Activated T-cell treated with anti-CD3 and anti-CD28 coated beads, Interleukin-2, amount 50 U/mL, for 72 hours (primary cell): Measurements from ENCODE around the gene SLAMF1. TPM values are rescaled to one million over a fixed set of nuclear protein-coding genes. Genes with fewer than 3 reads are reported as not detected.
A peak's percentile ranks its signal among the peaks of the same experiment; 100 is the strongest.

Experiments
- ATAC-seq, 2 donors: fragments of 150-1000 bp; cut with Tn5 transposase; replicated peaks in 1 of 2; 2 replicates each; pipeline ENCODE4 v1.10.0; 2021; ENCODE audit warnings: moderate library complexity in 2 of 2, mild to moderate bottlenecking in 1 of 2
- DNase-seq, 2 donors: peaks; one replicate each; pipeline ENCODE4 v3.0.0; 2021 to 2022; ENCODE audit warnings: mixed read lengths in 1 of 2
- H3K27ac Mint-ChIP-seq: one replicate; pipeline ENCODE4 v1.8.0; 2022; ENCODE audit warnings: mild to moderate bottlenecking, moderate library complexity, mixed read lengths
- H3K27me3 Mint-ChIP-seq: one replicate; pipeline ENCODE4 v1.8.0; 2022; ENCODE audit warnings: low read depth, mixed read lengths
- H3K36me3 Mint-ChIP-seq, 2 donors: one replicate each; pipeline ENCODE4 v1.8.0; 2022; ENCODE audit warnings: mixed read lengths in 2 of 2, mild to moderate bottlenecking in 1 of 2; ENCODE audit not compliant: insufficient read depth in 2 of 2
- H3K4me1 Mint-ChIP-seq: one replicate; pipeline ENCODE4 v1.8.0; 2022; ENCODE audit warnings: low read depth, mixed read lengths
- H3K4me3 Mint-ChIP-seq, 2 donors: one replicate each; pipeline ENCODE4 v1.8.0; 2022; ENCODE audit warnings: mild to moderate bottlenecking in 2 of 2, mixed read lengths in 2 of 2, moderate library complexity in 2 of 2
- H3K9me3 Mint-ChIP-seq, 2 donors: one replicate each; pipeline ENCODE4 v1.8.0; 2022; ENCODE audit warnings: mixed read lengths in 2 of 2
- total RNA-seq, 2 donors: library from RNA; stranded (reverse); gene quantifications; one replicate each; pipeline ENCODE4 v1.2.3, GENCODE V29; 2022

The SLAMF1 gene
- total RNA-seq, 2 donors from 2014 or later: 81.4 to 134 TPM

- peaks cover 22 to 35% of the 10 kb centered on the region in 2 donors for H3K36me3 Mint-ChIP-seq
- no peak for DNase-seq
Measured at GRCh38 chr1:160608941-160609340, 37.9 kb downstream of the SLAMF1 start.

DNA sequence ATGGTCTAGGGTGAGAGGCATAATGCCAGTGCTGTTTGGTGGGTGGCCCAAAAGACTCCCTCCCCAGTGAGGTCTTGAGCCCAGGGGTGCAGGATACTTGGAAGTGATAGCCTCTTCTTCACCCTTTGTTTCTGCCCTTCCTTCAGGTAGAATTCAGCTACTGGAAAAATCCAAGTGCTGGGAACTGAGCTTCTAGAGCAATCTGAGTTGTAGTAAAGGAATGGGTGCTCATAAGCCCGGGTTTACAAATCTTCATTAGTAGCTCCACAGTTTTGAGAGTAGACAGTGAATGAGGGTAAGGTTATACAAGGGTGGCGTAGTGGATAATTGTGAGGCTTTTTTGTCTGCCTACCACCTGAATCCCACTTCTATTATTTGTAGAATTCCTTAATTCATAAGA, 38.3 kb downstream of the SLAMF1 start:
- peaks cover 20 to 32% of the 10 kb centered on the region in 2 donors for H3K36me3 Mint-ChIP-seq
- DNase-seq (no peak), ATAC-seq (peak in 1 of 2 donors; percentile 18)
- H3K9me3 Mint-ChIP-seq: peaks cover 0 to 2% of the 10 kb centered on the region in 2 donors
- peaks cover 72% of the 10 kb centered on the region for H3K4me1 Mint-ChIP-seq
- peak overlapping the region; percentile 88 for H3K27ac Mint-ChIP-seq
- peak overlapping the region in 1 of 2 donors; percentile 1 for H3K4me3 Mint-ChIP-seq
- H3K27me3 Mint-ChIP-seq: no peaks in the 10 kb centered on the region

More at GRCh38 chr1:160608941-160609340, 37.9 kb downstream of the SLAMF1 start:
- Mint-ChIP-seq H3K4me3 (peak overlapping the region in 1 of 2 donors; percentile 21), H3K27me3 (no peaks in the 10 kb centered on the region), H3K9me3 (peaks cover 0 to 2% of the 10 kb centered on the region in 2 donors), H3K27ac (peak overlapping the region; percentile 88), H3K4me1 (peaks cover 75% of the 10 kb centered on the region)
- no peak for ATAC-seq

GRCh38 chr1:160608057-160608456, 38.8 kb downstream of the SLAMF1 start:
- DNase-seq (no peak), ATAC-seq (peak in 1 of 2 donors; percentile 18)
- H3K9me3 Mint-ChIP-seq: peaks cover 2 to 3% of the 10 kb centered on the region in 2 donors
- H3K27ac Mint-ChIP-seq: peak overlapping the region; percentile 88
- H3K4me1 Mint-ChIP-seq: peaks cover 68% of the 10 kb centered on the region
- H3K27me3 Mint-ChIP-seq: no peaks in the 10 kb centered on the region
- H3K36me3 Mint-ChIP-seq: peaks cover 21 to 29% of the 10 kb centered on the region in 2 donors
- H3K4me3 Mint-ChIP-seq: peak overlapping the region in 1 of 2 donors; percentile 28

- H3K4me3 Mint-ChIP-seq: peak overlapping the region in 1 of 2 donors; percentile 65
- peak overlapping the region; percentile 88 for H3K27ac Mint-ChIP-seq
- H3K4me1 Mint-ChIP-seq: peaks cover 64% of the 10 kb centered on the region
- peaks cover 22 to 29% of the 10 kb centered on the region in 2 donors for H3K36me3 Mint-ChIP-seq
- DNase-seq (no peak), ATAC-seq (peak in 1 of 2 donors; percentile 18)
- no peaks in the 10 kb centered on the region for H3K27me3 Mint-ChIP-seq
- peaks cover 4 to 7% of the 10 kb centered on the region in 2 donors for H3K9me3 Mint-ChIP-seq
Measured at GRCh38 chr1:160607672-160608032, 39.2 kb downstream of the SLAMF1 start.

DNA sequence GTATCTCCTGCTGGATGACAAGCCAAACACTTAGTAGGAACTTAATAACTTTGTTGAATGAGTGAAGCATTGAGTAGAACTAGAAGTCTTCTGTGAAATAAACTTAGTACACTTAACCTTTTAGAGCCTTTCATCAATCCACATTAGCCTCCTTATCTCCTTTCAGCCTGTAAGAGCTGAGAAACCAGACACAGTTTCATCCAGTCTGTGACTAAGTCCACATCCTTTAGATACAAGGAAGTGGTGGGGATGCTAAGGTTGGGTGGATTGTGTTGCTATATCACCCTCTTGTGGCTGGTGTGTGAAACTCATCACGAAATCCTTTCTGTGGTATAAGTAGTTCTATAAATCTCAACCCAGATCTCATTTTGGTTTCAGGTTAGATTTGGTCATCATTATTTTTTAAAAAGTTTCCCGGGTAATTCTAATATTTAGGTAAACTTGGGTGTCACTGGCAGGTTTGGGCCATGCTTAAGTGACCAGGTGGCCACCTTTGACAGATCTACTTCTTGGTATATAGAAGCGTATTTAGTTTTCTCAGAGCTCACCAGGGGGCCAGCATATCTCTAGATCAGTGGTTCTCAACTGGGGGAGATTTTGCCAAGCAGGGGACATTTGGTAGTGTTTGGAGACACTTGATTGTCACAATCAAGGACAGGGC, 39.7 kb downstream of the SLAMF1 start:
- H3K27me3 Mint-ChIP-seq: no peaks in the 10 kb centered on the region
- H3K36me3 Mint-ChIP-seq: peaks cover 21 to 31% of the 10 kb centered on the region in 2 donors
- H3K27ac Mint-ChIP-seq: peak overlapping the region; percentile 88
- peak overlapping the region; percentile 52 to 65 for H3K4me3 Mint-ChIP-seq
- H3K9me3 Mint-ChIP-seq: peaks cover 4 to 7% of the 10 kb centered on the region in 2 donors
- ATAC-seq: peak; percentile 90 to 92
- H3K4me1 Mint-ChIP-seq: peaks cover 59% of the 10 kb centered on the region
- DNase-seq: peak; percentile 60 to 70

- H3K4me1 Mint-ChIP-seq: peaks cover 58% of the 10 kb centered on the region
- peak overlapping the region; percentile 88 for H3K27ac Mint-ChIP-seq
- no peak for DNase-seq
- peaks cover 26 to 36% of the 10 kb centered on the region in 2 donors for H3K36me3 Mint-ChIP-seq
- no peaks in the 10 kb centered on the region for H3K27me3 Mint-ChIP-seq
- peaks cover 7 to 9% of the 10 kb centered on the region in 2 donors for H3K9me3 Mint-ChIP-seq
- ATAC-seq: no peak
- H3K4me3 Mint-ChIP-seq: peak overlapping the region; percentile 52 to 65
Measured at GRCh38 chr1:160606611-160607010, 40.2 kb downstream of the SLAMF1 start.

GRCh38 chr1:160605792-160606479, 40.9 kb downstream of the SLAMF1 start:
- peaks cover 26 to 37% of the 10 kb centered on the region in 2 donors for H3K36me3 Mint-ChIP-seq
- H3K9me3 Mint-ChIP-seq: peaks cover 12 to 15% of the 10 kb centered on the region in 2 donors
- DNase-seq (no peak), ATAC-seq (no peak)
- no peaks in the 10 kb centered on the region for H3K27me3 Mint-ChIP-seq
- H3K4me3 Mint-ChIP-seq: peak overlapping the region; percentile 3 to 65
- peak overlapping the region; percentile 56 for H3K27ac Mint-ChIP-seq
- peaks cover 53% of the 10 kb centered on the region for H3K4me1 Mint-ChIP-seq

DNA sequence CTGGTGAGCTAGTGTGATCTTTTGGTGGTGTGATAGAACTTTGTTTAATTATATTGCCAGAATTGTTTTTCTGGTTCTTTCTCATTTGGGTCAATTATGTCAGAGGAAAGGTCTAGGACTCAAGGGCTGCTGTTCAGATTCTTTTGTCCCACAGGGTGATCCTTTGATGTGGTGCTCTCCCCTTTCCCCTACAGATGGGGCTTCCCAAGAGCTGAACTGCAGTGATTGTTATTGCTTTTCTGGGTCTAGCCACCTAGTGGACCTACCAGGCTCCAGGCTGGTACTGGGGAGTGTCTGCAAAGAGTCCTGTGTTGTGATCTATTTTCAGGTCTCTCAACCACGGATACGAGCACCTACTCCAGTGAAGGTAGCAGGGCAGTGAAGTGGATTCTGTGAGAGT, 41.6 kb downstream of the SLAMF1 start:
- Mint-ChIP-seq H3K4me1 (peaks cover 47% of the 10 kb centered on the region), H3K4me3 (peak overlapping the region in 1 of 2 donors; percentile 2), H3K27ac (peak overlapping the region; percentile 56), H3K27me3 (no peaks in the 10 kb centered on the region), H3K36me3 (peaks cover 27 to 40% of the 10 kb centered on the region in 2 donors), H3K9me3 (peaks cover 12 to 15% of the 10 kb centered on the region in 2 donors)
- ATAC-seq (no peak), DNase-seq (no peak)

- Mint-ChIP-seq H3K9me3 (peaks cover 17 to 18% of the 10 kb centered on the region in 2 donors), H3K4me1 (no peaks in the 10 kb centered on the region), H3K36me3 (peaks cover 19 to 31% of the 10 kb centered on the region in 2 donors), H3K27me3 (no peaks in the 10 kb centered on the region), H3K27ac (no peak overlapping the region), H3K4me3 (no peak overlapping the region)
- ATAC-seq (no peak), DNase-seq (no peak)
Measured at GRCh38 chr1:160597705-160598104, 49.1 kb downstream of the SLAMF1 start.

GRCh38 chr1:160597051-160597450, 49.8 kb downstream of the SLAMF1 start:
- Mint-ChIP-seq H3K4me3 (no peak overlapping the region), H3K36me3 (peaks cover 16 to 26% of the 10 kb centered on the region in 2 donors), H3K27ac (no peak overlapping the region)

DNA sequence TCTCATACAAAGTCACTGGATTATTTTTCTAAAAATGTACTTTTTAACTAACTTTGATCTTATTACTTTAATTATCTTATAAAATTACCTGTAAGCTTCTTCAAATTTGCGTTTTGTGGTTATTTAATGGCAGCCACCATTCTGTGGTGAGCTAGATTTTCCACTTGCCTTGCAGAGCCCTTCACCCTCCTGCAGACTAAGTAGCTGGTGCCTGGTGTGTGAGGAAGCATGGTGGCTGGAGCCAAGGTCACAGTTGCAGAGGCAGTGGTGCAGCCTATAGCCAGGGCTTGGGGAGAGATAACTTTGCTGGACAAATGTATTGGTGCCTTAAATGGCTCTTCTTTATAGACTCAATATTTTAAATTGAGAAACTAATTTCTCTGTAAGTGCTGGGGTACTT, 56.4 kb downstream of the SLAMF1 start:
- DNase-seq (no peak), ATAC-seq (no peak)
- Mint-ChIP-seq H3K27me3 (no peaks in the 10 kb centered on the region), H3K36me3 (peaks cover 4 to 11% of the 10 kb centered on the region in 2 donors), H3K4me1 (peaks cover 9% of the 10 kb centered on the region), H3K9me3 (peaks cover 11 to 13% of the 10 kb centered on the region in 2 donors), H3K4me3 (no peak overlapping the region), H3K27ac (no peak overlapping the region)

More at GRCh38 chr1:160597051-160597450, 49.8 kb downstream of the SLAMF1 start:
- Mint-ChIP-seq H3K4me1 (no peaks in the 10 kb centered on the region), H3K9me3 (peaks cover 21% of the 10 kb centered on the region in 2 donors), H3K27me3 (no peaks in the 10 kb centered on the region)
- no peak for ATAC-seq
- no peak for DNase-seq

- no peak for ATAC-seq
- Mint-ChIP-seq H3K27me3 (no peaks in the 10 kb centered on the region), H3K27ac (no peak overlapping the region), H3K4me1 (peaks cover 25% of the 10 kb centered on the region), H3K36me3 (peaks cover 6 to 12% of the 10 kb centered on the region in 2 donors), H3K4me3 (no peak overlapping the region), H3K9me3 (peaks cover 5 to 8% of the 10 kb centered on the region in 2 donors)
- DNase-seq: no peak
Measured at GRCh38 chr1:160588468-160588867, 58.4 kb downstream of the SLAMF1 start.

- DNase-seq: no peak
- H3K36me3 Mint-ChIP-seq: peaks cover 13 to 17% of the 10 kb centered on the region in 2 donors
- no peaks in the 10 kb centered on the region for H3K27me3 Mint-ChIP-seq
- H3K4me1 Mint-ChIP-seq: peaks cover 34% of the 10 kb centered on the region
- peak overlapping the region; percentile 66 for H3K27ac Mint-ChIP-seq
- peaks cover 4 to 6% of the 10 kb centered on the region in 2 donors for H3K9me3 Mint-ChIP-seq
- no peak for ATAC-seq
- H3K4me3 Mint-ChIP-seq: peak overlapping the region; percentile 28 to 77
Measured at GRCh38 chr1:160584784-160585183, 62.1 kb downstream of the SLAMF1 start.
